B cell (primary cell): ENCODE measurements around the gene NUFIP1. TPM values are rescaled to one million over a fixed set of nuclear protein-coding genes. Genes with fewer than 3 reads are reported as not detected.

Experiments
- ATAC-seq: fragments of 200-7000 bp; cut with Tn5 transposase; one replicate; pipeline ENCODE4 v1.10.0; 2021; ENCODE audit warnings: low read depth, mild to moderate bottlenecking, moderate number of reproducible peaks, moderate library complexity
- CTCF ChIA-PET: fragments of 350-600 bp; sonication (Branson Sonifier 250); formaldehyde crosslinking; loops from one replicate; lab custom pipeline; 2021; ENCODE audit warnings: antibody characterized with exemption, inconsistent platforms; lab: Charles Lee
- POLR2A ChIA-PET: fragments of 350-600 bp; sonication (Branson Sonifier 250); formaldehyde crosslinking; loops from one replicate; lab custom pipeline; 2021; ENCODE audit warnings: antibody characterized with exemption; lab: Charles Lee
- DNase-seq: peaks from one replicate; pipeline ENCODE4 v3.0.0; 2013
- H2AFZ ChIP-seq: 2 replicates; pipeline ENCODE4 v1.6.1; 2012; ENCODE audit warnings: mild to moderate bottlenecking, low read depth, low read length; ENCODE audit not compliant: insufficient read depth, poor library complexity, severe bottlenecking
- H3K27ac ChIP-seq, 2 donors: 1 replicate in 1 of 2; 2 replicates in 1 of 2; pipeline ENCODE4 v1.5.1; 2012 to 2013; ENCODE audit warnings: low read length in 2 of 2, mild to moderate bottlenecking in 2 of 2, moderate library complexity in 1 of 2
- H3K27me3 ChIP-seq, 4 experiments: fragments of 200-600 bp in 1 of 4; sonication (generic) in 1 of 4; replicated peaks in 1 of 4; 1 replicate in 2 of 4; 2 replicates in 2 of 4; pipeline versions ENCODE4 v1.6.1 to v1.7.0; 2013 to 2016; ENCODE audit warnings: low read length in 3 of 4, mild to moderate bottlenecking in 2 of 4, mixed read lengths in 1 of 4, moderate library complexity in 1 of 4; ENCODE audit not compliant: insufficient read depth in 4 of 4, control insufficient read depth in 3 of 4; ENCODE audit errors: control extremely low read depth in 1 of 4
- H3K36me3 ChIP-seq, 2 experiments: replicated peaks in 1 of 2; 1 replicate in 1 of 2; 2 replicates in 1 of 2; pipeline versions ENCODE4 v1.6.1 to v1.7.1; 2013; ENCODE audit warnings: low read length in 1 of 2; ENCODE audit not compliant: insufficient read depth in 2 of 2, control insufficient read depth in 1 of 2; ENCODE audit errors: control extremely low read depth in 1 of 2, extremely low read depth in 1 of 2
- H3K4me1 ChIP-seq, 2 donors: fragments of 200-600 bp in 1 of 2; sonication (generic) in 1 of 2; 1 replicate in 1 of 2; 2 replicates in 1 of 2; pipeline versions ENCODE4 v1.5.1 to v1.6.1; 2013 to 2017; ENCODE audit warnings: low read length in 2 of 2; ENCODE audit not compliant: control insufficient read depth in 2 of 2, insufficient read depth in 2 of 2
- H3K4me2 ChIP-seq: replicated peaks from 2 replicates; pipeline ENCODE3; 2012; ENCODE audit warnings: mild to moderate bottlenecking, low read depth, low read length; ENCODE audit not compliant: poor library complexity, severe bottlenecking
- H3K4me3 ChIP-seq, 5 experiments: fragments of 200-600 bp in 1 of 5; sonication (generic) in 1 of 5; 1 replicate in 3 of 5; 2 replicates in 2 of 5; pipeline versions ENCODE4 v1.5.1 to v1.7.0; 2011 to 2016; ENCODE audit warnings: low read length in 4 of 5, mild to moderate bottlenecking in 4 of 5, low read depth in 2 of 5, control low read depth in 1 of 5, moderate library complexity in 1 of 5; ENCODE audit not compliant: insufficient read depth in 1 of 5; ENCODE audit errors: control extremely low read depth in 1 of 5, extremely low read depth in 1 of 5
- H3K79me2 ChIP-seq: fragments of 200-600 bp; sonication (generic); one replicate; pipeline ENCODE4 v1.6.0; 2016; ENCODE audit warnings: low read length; ENCODE audit not compliant: control insufficient read depth, insufficient read depth
- H3K9ac ChIP-seq: fragments of 200-600 bp; sonication (generic); 2 replicates; pipeline ENCODE4 v1.6.1; 2017; ENCODE audit warnings: mild to moderate bottlenecking, low read length, moderate library complexity
- H3K9me3 ChIP-seq, 3 donors: one replicate each; pipeline versions ENCODE4 v1.6.1 to v1.7.1; 2013; ENCODE audit warnings: low read length in 2 of 3; ENCODE audit not compliant: control insufficient read depth in 2 of 3, insufficient read depth in 1 of 3; ENCODE audit errors: control extremely low read depth in 1 of 3
- H4K20me1 ChIP-seq: 2 replicates; pipeline ENCODE4 v1.6.0; 2012; ENCODE audit warnings: mild to moderate bottlenecking, low read length; ENCODE audit not compliant: insufficient read depth, control insufficient read depth, poor library complexity, severe bottlenecking
- H3K27ac Mint-ChIP-seq: one replicate; pipeline ENCODE4 v1.8.0; 2021; ENCODE audit warnings: mixed read lengths
- H3K27me3 Mint-ChIP-seq: one replicate; pipeline ENCODE4 v1.8.0; 2021; ENCODE audit warnings: mixed read lengths
- H3K4me1 Mint-ChIP-seq: one replicate; pipeline ENCODE4 v1.8.0; 2021; ENCODE audit warnings: mixed read lengths
- H3K4me3 Mint-ChIP-seq: one replicate; pipeline ENCODE4 v1.8.0; 2021; ENCODE audit warnings: mixed read lengths
- H3K9me3 Mint-ChIP-seq: one replicate; pipeline ENCODE4 v1.8.0; 2022; ENCODE audit warnings: mixed read lengths; ENCODE audit not compliant: insufficient read depth
- CTCF ChIP-seq: fragments of 200-600 bp; IDR thresholded peaks from one replicate; pipeline ENCODE4 v1.8.0; 2022; ENCODE audit warnings: antibody characterized with exemption, mild to moderate bottlenecking
- EZH2 ChIP-seq: IDR thresholded peaks from 2 replicates; pipeline ENCODE4 v1.6.1; 2012; ENCODE audit warnings: borderline replicate concordance, low read depth, mild to moderate bottlenecking, moderate library complexity, low read length; ENCODE audit not compliant: insufficient read depth, poor library complexity, severe bottlenecking
- WGBS: methylation state at CpG from one replicate; pipeline ENCODE4 v1.1.5; 2013; ENCODE audit warnings: missing lambda C conversion rate; ENCODE audit not compliant: insufficient coverage; 5-methylcytosine and 5-hydroxymethylcytosine counted together
- intact Hi-C: fragments of 100-400 bp; cut with micrococcal nuclease; formaldehyde crosslinking; loops from one replicate; pipeline ENCODE4 v1.10.0; 2022
- polyA plus RNA-seq: library from polyadenylated mRNA; depleted of rRNA; stranded (reverse); fragments of >200 nt; gene quantifications from 2 replicates; pipeline ENCODE4 v1.2.3, GENCODE V29; 2012
- total RNA-seq, 2 donors: library from RNA; stranded (reverse); fragments of 120-200 nt in 1 of 2; gene quantifications; 1 replicate in 1 of 2; 2 replicates in 1 of 2; pipeline versions ENCODE4 v1.2.3 to v1.2.4, GENCODE V29; 2013 to 2022

Gene NUFIP1
- total and polyA plus RNA-seq, 2 donors (not counting 1 experiment from before 2014, with no cell fraction given) = 2.2 to 4.7 TPM

GRCh38 chr13:44912278-44913016 lies 76.8 kb downstream of the NUFIP1 start:
- intact Hi-C loops = loop anchor here (10.0 kb wide), 2 partner anchors 658 to 1882 kb away; partner anchors contain the start of gene ESD
- Histone ChIP-seq H3K27ac (no peak overlapping the region), H3K9ac (no peak overlapping the region), H3K79me2 (no peaks in the 10 kb centered on the region), H3K4me3 (no peak overlapping the region), H3K4me2 (no peak overlapping the region), H4K20me1 (no peaks in the 10 kb centered on the region), H3K36me3 (no peaks in the 10 kb centered on the region), H2AFZ (no peak overlapping the region), H3K9me3 (peaks cover 1 to 17% (median 7%) of the 10 kb centered on the region in 3 donors), H3K4me1 (peaks cover 0 to 3% of the 10 kb centered on the region in 2 donors), H3K27me3 (peaks cover 0 to 4% (median 2%) of the 10 kb centered on the region in 4 experiments)
- CTCF ChIA-PET = interaction anchor here (0.5 to 1.0 kb wide), 2 partner anchors 349 to 1005 kb away, joined by 3 to 4 read pairs; no protein-coding TSS in a partner anchor
- DNase-seq (no peak), ATAC-seq (no peak)
- no peak overlapping the region for H3K4me3 Mint-ChIP-seq
- H3K9me3 Mint-ChIP-seq = no peaks in the 10 kb centered on the region
- TF ChIP-seq CTCF = no peak
- 50% methylated on average over 1 of the region's 3 CpGs for WGBS
- peaks cover 14% of the 10 kb centered on the region for H3K27me3 Mint-ChIP-seq
- no peak overlapping the region for H3K27ac Mint-ChIP-seq
- POLR2A ChIA-PET = no interaction called here
- H3K4me1 Mint-ChIP-seq = peaks cover 3% of the 10 kb centered on the region

GRCh38 chr13:44908712-44909111 lies 80.6 kb downstream of the NUFIP1 start:
- Mint-ChIP-seq H3K27ac (no peak overlapping the region), H3K9me3 (no peaks in the 10 kb centered on the region), H3K4me1 (no peaks in the 10 kb centered on the region), H3K4me3 (no peak overlapping the region), H3K27me3 (peaks cover 32% of the 10 kb centered on the region)
- intact Hi-C loops = no loop called here
- ATAC-seq = no peak
- no peaks in the 10 kb centered on the region for H3K79me2 ChIP-seq
- H2AFZ ChIP-seq = no peak overlapping the region
- no peak overlapping the region for H3K27ac ChIP-seq
- no peaks in the 10 kb centered on the region for H3K36me3 ChIP-seq
- H3K9ac ChIP-seq = no peak overlapping the region
- no peak overlapping the region for H3K4me3 ChIP-seq
- WGBS = no CpG with 5 or more reads among the region's 5 CpGs
- CTCF ChIA-PET = no interaction called here
- H3K4me1 ChIP-seq = no peaks in the 10 kb centered on the region
- H3K27me3 ChIP-seq = peaks cover 0 to 4% (median 2%) of the 10 kb centered on the region in 4 experiments
- no peak overlapping the region for H3K4me2 ChIP-seq
- no peaks in the 10 kb centered on the region for H4K20me1 ChIP-seq
- peaks cover 1 to 17% (median 7%) of the 10 kb centered on the region in 3 donors for H3K9me3 ChIP-seq
- TF ChIP-seq EZH2 = no peak
- TF ChIP-seq CTCF = no peak
- DNase-seq = no peak
- POLR2A ChIA-PET = no interaction called here
